ENCODE data around the gene SRF.

DNA sequence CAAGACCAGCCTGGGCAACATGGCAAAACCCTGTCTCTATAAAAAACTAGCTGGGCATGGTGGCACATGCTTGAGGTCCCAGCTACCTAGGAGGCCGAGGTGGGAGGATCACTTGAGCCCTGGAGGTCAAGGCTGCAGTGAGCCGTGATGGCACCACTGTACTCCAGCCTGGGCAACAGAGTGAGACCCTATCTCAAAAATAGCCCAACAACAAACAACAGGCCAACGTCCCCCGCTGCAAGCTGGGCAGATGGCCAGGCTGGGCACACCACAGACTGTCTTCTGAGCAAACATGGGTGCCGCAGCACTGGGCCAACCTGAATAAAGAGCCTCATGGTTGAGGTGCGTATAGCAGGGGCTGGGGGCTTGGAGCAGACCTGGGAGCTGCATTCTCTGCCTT is 46.6 kb upstream of the SRF start:
- TF ChIP-seq EZH2 (IDR thresholded peaks at IDR 0.05; ENCODE audit: low read depth), result no peak
- TF ChIP-seq, protein P1, sequence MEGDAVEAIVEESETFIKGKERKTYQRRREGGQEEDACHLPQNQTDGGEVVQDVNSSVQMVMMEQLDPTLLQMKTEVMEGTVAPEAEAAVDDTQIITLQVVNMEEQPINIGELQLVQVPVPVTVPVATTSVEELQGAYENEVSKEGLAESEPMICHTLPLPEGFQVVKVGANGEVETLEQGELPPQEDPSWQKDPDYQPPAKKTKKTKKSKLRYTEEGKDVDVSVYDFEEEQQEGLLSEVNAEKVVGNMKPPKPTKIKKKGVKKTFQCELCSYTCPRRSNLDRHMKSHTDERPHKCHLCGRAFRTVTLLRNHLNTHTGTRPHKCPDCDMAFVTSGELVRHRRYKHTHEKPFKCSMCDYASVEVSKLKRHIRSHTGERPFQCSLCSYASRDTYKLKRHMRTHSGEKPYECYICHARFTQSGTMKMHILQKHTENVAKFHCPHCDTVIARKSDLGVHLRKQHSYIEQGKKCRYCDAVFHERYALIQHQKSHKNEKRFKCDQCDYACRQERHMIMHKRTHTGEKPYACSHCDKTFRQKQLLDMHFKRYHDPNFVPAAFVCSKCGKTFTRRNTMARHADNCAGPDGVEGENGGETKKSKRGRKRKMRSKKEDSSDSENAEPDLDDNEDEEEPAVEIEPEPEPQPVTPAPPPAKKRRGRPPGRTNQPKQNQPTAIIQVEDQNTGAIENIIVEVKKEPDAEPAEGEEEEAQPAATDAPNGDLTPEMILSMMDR (conservative IDR thresholded peaks at IDR 0.05), result no peak
